ENCODE measurements around the gene CFAP92. TPM values are rescaled to one million over a fixed set of nuclear protein-coding genes. Genes with fewer than 3 reads are reported as not detected.
A peak's percentile ranks its signal among the peaks of the same experiment; 100 is the strongest.

Gene CFAP92
- total RNA-seq, 2 donors from 2014 or later: 0.45 TPM; not detected in 1

GRCh38 chr3:128973988-128974564, 19.8 kb downstream of the CFAP92 start:
- Mint-ChIP-seq H3K9me3 (no peaks in the 10 kb centered on the region), H3K27ac (no peak overlapping the region), H3K36me3 (no peaks in the 10 kb centered on the region)
- no peak for ATAC-seq
- no peak for DNase-seq (ENCODE audit: low spot score in 2 of 2)

GRCh38 chr3:128971421-128972100, 22.3 kb downstream of the CFAP92 start:
- ATAC-seq: no peak
- no peak for DNase-seq (ENCODE audit: low spot score in 2 of 2)
- no peaks in the 10 kb centered on the region for H3K9me3 Mint-ChIP-seq
- H3K27ac Mint-ChIP-seq: no peak overlapping the region
- H3K36me3 Mint-ChIP-seq: no peaks in the 10 kb centered on the region

- peak in 1 of 2 donors; percentile 70 for ATAC-seq
- DNase-seq (ENCODE audit: low spot score in 2 of 2): no peak
- Mint-ChIP-seq H3K36me3 (no peaks in the 10 kb centered on the region), H3K27ac (no peak overlapping the region), H3K9me3 (no peaks in the 10 kb centered on the region)
Observed at GRCh38 chr3:128970740-128971047, 23.2 kb downstream of the CFAP92 start.

- peak; percentile 64 to 70 for ATAC-seq
- peak in 1 of 2 donors; percentile 68 for DNase-seq (ENCODE audit: low spot score in 2 of 2)
- H3K9me3 Mint-ChIP-seq: no peaks in the 10 kb centered on the region
Observed at GRCh38 chr3:128969993-128970739, 23.7 kb downstream of the CFAP92 start.

GRCh38 chr3:128967748-128968355, 26.0 kb downstream of the CFAP92 start:
- no peaks in the 10 kb centered on the region for H3K9me3 Mint-ChIP-seq
- no peak overlapping the region for H3K27ac Mint-ChIP-seq
- no peaks in the 10 kb centered on the region for H3K36me3 Mint-ChIP-seq
- ATAC-seq (no peak), DNase-seq (ENCODE audit: low spot score in 2 of 2) (no peak)

More at GRCh38 chr3:128969993-128970739, 23.7 kb downstream of the CFAP92 start:
- no peak overlapping the region for H3K27ac Mint-ChIP-seq
- no peaks in the 10 kb centered on the region for H3K36me3 Mint-ChIP-seq

- DNase-seq (ENCODE audit: low spot score in 2 of 2): no peak
Observed at GRCh38 chr3:128965818-128966217, 28.1 kb downstream of the CFAP92 start.

GRCh38 chr3:128965280-128965679, 28.6 kb downstream of the CFAP92 start:
- DNase-seq (ENCODE audit: low spot score in 2 of 2) (no peak), ATAC-seq (no peak)
- H3K36me3 Mint-ChIP-seq: no peaks in the 10 kb centered on the region
- H3K9me3 Mint-ChIP-seq: no peaks in the 10 kb centered on the region
- no peak overlapping the region for H3K27ac Mint-ChIP-seq

More at GRCh38 chr3:128965818-128966217, 28.1 kb downstream of the CFAP92 start:
- ATAC-seq: no peak
- no peaks in the 10 kb centered on the region for H3K36me3 Mint-ChIP-seq
- H3K9me3 Mint-ChIP-seq: no peaks in the 10 kb centered on the region
- no peak overlapping the region for H3K27ac Mint-ChIP-seq

GRCh38 chr3:128956440-128956839, 37.4 kb downstream of the CFAP92 start:
- Mint-ChIP-seq H3K36me3 (peaks cover 0 to 6% of the 10 kb centered on the region in 2 donors), H3K9me3 (no peaks in the 10 kb centered on the region), H3K27ac (no peak overlapping the region)
- no peak for DNase-seq (ENCODE audit: low spot score in 2 of 2)
- no peak for ATAC-seq

GRCh38 chr3:128950223-128950938, 43.5 kb downstream of the CFAP92 start:
- Mint-ChIP-seq H3K9me3 (no peaks in the 10 kb centered on the region), H3K27ac (no peak overlapping the region), H3K36me3 (peaks cover 0 to 6% of the 10 kb centered on the region in 2 donors)
- ATAC-seq: peak; percentile 75 to 86
- peak in 1 of 2 donors; percentile 31 for DNase-seq (ENCODE audit: low spot score in 2 of 2)

GRCh38 chr3:128949158-128949557, 44.7 kb downstream of the CFAP92 start:
- DNase-seq (ENCODE audit: low spot score in 2 of 2): no peak
- Mint-ChIP-seq H3K36me3 (peaks cover 0 to 6% of the 10 kb centered on the region in 2 donors), H3K27ac (no peak overlapping the region), H3K9me3 (no peaks in the 10 kb centered on the region)
- no peak for ATAC-seq

- no peak for ATAC-seq
- Mint-ChIP-seq H3K27ac (no peak overlapping the region), H3K36me3 (no peaks in the 10 kb centered on the region), H3K9me3 (no peaks in the 10 kb centered on the region)
- DNase-seq (ENCODE audit: low spot score in 2 of 2): no peak
Observed at GRCh38 chr3:128946411-128946810, 47.5 kb downstream of the CFAP92 start.

- Mint-ChIP-seq H3K36me3 (no peaks in the 10 kb centered on the region), H3K9me3 (no peaks in the 10 kb centered on the region), H3K27ac (no peak overlapping the region)
- ATAC-seq (no peak), DNase-seq (ENCODE audit: low spot score in 2 of 2) (no peak)
Observed at GRCh38 chr3:128945878-128946175, 48.0 kb downstream of the CFAP92 start.

- Mint-ChIP-seq H3K9me3 (no peaks in the 10 kb centered on the region), H3K36me3 (no peaks in the 10 kb centered on the region), H3K27ac (no peak overlapping the region)
- ATAC-seq (no peak), DNase-seq (ENCODE audit: low spot score in 2 of 2) (no peak)
Observed at GRCh38 chr3:128945041-128945877, 48.6 kb downstream of the CFAP92 start.

GRCh38 chr3:128942161-128942952, 51.5 kb downstream of the CFAP92 start:
- Mint-ChIP-seq H3K36me3 (no peaks in the 10 kb centered on the region), H3K27ac (no peak overlapping the region), H3K9me3 (no peaks in the 10 kb centered on the region)
- DNase-seq (ENCODE audit: low spot score in 2 of 2): no peak
- ATAC-seq: no peak

- DNase-seq (ENCODE audit: low spot score in 2 of 2) (no peak), ATAC-seq (no peak)
- no peaks in the 10 kb centered on the region for H3K9me3 Mint-ChIP-seq
- no peak overlapping the region for H3K27ac Mint-ChIP-seq
- H3K36me3 Mint-ChIP-seq: no peaks in the 10 kb centered on the region
Observed at GRCh38 chr3:128940252-128940651, 53.6 kb downstream of the CFAP92 start.
